ENCODE data around the gene GPR162. TPM values are rescaled to one million over a fixed set of nuclear protein-coding genes. Genes with fewer than 3 reads are reported as not detected.

Gene GPR162
- total RNA-seq = under 1 TPM; under 0.01 to 0.33 TPM

DNA sequence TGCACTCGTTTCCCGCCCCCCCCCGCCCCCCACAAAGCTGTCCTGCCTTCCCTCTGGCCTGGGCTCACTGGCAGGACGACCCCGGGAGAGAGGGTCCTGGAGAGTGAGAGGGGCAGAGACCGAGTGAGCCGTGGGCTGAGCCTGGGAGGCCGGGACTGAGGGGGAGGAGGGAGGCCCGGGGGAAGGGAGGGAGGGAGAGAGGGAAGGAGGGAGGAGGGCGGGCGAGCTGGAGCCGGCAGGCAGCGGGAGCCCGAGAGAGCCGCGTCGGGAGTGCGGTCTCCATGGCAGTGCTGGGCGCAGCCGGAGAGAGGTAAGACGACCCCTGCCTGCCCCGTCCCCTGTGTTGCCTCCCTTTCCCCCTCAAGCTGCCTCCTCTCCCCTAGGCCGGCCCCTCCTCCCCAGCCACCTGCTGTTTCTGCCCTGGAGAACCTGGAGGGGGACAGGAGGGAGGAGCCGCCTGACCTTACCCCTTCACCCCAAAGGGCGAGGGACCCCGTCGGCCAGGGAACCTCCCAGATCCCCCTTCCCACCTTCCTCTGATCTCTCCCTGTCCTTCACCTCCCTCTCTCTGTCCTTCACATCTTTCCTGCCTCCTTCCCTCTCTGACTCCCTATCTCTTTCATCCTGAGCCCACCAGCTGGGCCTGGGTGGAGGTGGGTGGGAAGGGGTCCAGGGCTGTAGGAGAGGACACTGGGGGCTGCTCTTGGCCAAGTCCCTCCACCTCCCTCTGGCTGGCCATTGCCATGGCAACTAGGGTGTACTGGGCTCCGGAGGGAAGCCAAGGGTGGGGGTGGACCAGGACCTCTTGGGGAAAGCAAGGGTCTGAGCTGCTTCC, at the start of gene GPR162:
Gene GPR162, plus strand, starts transcription at position 231 of the 835 bp plus-strand sequence. CDS start 2,078 bp downstream, outside the sequence.

GRCh38 chr12:6772331-6772695, 49.3 kb upstream of the GPR162 start, which contains the start of gene LAG3:
LAG3 (plus strand) TSS chr12:6772520; CDS start chr12:6772853, 333 bp downstream.

DNA sequence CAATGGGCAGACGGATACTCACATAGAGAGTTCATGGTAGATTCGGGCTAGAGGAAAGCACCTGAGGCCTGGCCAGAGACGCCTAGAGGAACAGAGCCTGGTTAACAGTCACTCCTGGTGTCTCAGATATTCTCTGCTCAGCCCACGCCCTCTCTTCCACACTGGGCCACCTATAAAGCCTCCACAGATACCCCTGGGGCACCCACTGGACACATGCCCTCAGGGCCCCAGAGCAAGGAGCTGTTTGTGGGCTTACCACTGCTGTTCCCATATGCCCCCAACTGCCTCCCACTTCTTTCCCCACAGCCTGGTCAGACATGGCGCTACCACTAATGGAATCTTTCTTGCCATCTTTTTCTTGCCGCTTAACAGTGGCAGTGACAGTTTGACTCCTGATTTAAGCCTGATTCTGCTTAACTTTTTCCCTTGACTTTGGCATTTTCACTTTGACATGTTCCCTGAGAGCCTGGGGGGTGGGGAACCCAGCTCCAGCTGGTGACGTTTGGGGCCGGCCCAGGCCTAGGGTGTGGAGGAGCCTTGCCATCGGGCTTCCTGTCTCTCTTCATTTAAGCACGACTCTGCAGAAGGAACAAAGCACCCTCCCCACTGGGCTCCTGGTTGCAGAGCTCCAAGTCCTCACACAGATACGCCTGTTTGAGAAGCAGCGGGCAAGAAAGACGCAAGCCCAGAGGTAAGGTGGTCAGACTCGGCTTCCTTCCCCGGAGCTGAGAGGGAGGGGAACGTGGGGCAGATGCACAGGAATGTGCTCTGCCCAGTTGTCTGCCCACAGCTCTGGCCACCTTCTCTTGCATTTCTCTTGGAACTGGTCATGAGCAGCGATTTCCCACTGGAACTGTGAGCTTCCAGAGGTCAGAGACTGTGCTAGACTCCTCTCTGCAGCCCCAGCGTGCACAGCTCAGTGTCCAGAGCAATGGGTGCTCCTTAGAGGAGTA, 32.4 kb upstream of the GPR162 start, which contains the start of gene CD4:
Gene CD4, plus strand, starts transcription at position 557 of the 953 bp plus-strand sequence. CDS start 10,611 bp downstream, outside the sequence.

DNA sequence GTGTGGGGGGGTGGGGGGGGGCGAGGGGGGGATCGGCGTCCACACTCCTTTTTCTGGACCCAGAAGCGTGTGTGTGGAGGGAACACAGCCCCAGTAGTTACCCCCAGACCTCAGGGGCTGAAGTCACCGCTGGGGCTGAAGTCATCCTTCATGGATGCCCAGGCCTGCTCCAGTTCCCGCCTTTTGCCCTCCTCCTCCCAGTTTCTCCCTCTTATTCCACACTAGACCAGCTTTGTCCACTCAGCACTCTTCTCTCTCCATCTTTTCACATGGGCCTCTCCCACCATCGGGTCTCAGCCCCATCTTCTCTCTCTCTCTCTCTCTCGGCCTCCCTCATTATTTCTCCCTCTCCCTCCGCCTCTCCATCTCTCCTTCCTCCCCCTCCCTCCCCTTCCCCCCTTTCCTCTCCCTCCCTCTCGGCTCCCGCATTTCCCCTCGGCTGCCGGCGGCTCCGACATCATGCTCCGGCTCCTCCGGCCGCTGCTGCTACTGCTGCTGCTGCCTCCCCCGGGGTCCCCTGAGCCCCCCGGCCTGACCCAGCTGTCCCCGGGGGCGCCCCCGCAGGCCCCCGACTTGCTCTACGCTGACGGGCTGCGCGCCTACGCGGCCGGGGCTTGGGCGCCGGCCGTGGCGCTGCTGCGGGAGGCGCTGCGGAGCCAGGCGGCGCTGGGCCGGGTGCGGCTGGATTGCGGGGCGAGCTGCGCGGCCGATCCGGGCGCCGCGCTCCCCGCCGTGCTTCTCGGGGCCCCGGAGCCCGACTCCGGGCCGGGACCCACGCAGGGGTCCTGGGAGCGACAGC, 6.6 kb downstream of the GPR162 start, which contains the start of gene P3H3:
Gene P3H3, plus strand, starts transcription at position 426 of the 799 bp plus-strand sequence. Its CDS starts 34 bp downstream, at position 460.

GRCh38 chr12:6840761-6841515, 19.3 kb downstream of the GPR162 start, which contains the start of gene GNB3:
GNB3 (plus strand) TSS chr12:6840925; CDS start chr12:6841288, 363 bp downstream.

DNA sequence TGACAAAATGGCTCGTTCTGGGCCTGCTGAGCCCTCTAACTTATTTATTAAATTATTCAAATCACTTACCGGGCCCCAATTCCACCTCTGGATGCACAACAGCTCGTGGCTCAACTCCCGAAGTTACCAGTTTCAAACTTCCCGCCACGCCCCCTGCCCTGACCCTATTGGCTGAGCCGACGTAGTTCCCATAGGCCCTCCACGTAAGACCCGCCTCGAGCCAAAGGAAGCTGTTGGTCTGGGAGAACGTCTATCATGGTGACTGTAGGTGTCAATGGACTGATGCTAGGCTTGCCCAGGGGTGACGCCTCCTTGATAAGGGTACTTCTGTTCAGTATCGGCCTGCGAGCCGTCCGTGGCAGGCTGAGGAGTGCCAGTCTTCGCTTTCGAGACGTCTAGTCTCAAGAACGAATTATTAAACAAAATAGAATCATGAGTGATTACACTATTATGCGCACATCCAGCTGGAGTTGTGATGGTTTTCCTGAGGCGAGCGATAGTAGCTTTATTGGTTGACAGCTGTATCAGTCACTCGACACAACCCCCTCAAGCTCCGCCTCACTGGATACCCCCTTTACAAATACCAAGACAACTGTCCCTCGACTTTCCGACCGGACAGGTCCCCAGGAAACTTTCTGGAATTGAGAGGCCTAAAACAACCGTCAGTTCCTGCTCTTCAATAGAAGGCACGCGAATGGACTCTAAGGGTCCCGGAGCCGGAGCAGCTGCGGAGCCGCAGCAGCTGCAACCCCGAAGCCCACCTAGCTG, 29.7 kb downstream of the GPR162 start, which contains the start of gene CDCA3:
Gene CDCA3, minus strand, starts transcription at position 134 of the 768 bp plus-strand sequence. CDS start 334 bp downstream, outside the sequence.

GRCh38 chr12:6851921-6852650, 30.5 kb downstream of the GPR162 start, which contains the start of gene USP5:
USP5 (plus strand) TSS chr12:6852150; CDS start chr12:6852180, 30 bp downstream.

DNA sequence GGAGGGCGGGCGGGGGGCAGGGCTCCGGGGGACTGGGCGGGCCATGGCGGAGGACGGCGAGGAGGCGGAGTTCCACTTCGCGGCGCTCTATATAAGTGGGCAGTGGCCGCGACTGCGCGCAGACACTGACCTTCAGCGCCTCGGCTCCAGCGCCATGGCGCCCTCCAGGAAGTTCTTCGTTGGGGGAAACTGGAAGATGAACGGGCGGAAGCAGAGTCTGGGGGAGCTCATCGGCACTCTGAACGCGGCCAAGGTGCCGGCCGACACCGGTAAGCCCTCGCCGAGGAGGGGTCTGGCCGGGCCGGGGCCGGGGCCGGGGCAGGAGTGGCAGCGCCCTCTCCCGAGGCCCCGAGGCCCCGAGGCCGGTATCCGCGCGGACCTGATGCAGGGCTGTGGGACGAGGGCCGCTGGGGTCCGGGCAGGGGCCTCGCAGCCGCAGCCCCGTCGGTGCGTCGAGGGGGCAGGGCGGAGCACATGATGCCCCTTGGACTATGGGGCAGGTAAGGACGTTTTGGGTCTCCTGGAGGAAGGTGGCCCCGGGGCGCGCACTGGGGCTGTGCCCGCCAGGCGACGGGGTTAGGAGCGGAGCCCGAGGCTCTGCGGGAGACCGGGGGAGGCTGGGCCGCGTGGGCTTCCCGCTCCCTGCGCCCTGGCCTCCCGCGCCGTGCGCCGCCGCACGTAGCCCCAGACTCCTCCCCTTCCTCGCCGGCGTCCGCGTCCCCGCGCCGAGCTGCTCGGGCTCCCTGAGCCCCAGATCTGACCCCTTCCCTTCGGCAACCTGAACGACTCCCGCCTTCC, 46.0 kb downstream of the GPR162 start, which contains the start of gene TPI1:
Gene TPI1, plus strand, starts transcription at position 119 of the 798 bp plus-strand sequence. Its CDS starts 36 bp downstream, at position 155.

GRCh38 chr12:6873094-6874014, 51.7 kb downstream of the GPR162 start, which contains the start of gene SPSB2:
SPSB2 (minus strand) TSS chr12:6873303; CDS start chr12:6872901, 402 bp downstream.

Other genes starting within 250 kb of the GPR162 start
- 100 to 1,000 TPM; 172 to 203 TPM for gene CHD4, start 214.4 kb upstream of the GPR162 start, total RNA-seq
- gene LPAR5, start 185.9 kb upstream of the GPR162 start, total RNA-seq = under 1 TPM in 1 of 2 donors, not detected in 1; under 0.01 TPM
- not detected for gene ACRBP, start 174.4 kb upstream of the GPR162 start, total RNA-seq
- gene ING4, start 158.7 kb upstream of the GPR162 start, total RNA-seq = 10 to 100 TPM; 23.6 to 38.5 TPM
- 10 to 100 TPM; 23.4 to 29.3 TPM for gene ZNF384, start 132.4 kb upstream of the GPR162 start, total RNA-seq
- not detected for gene PIANP, start 121.0 kb upstream of the GPR162 start, total RNA-seq
- gene COPS7A, start 97.8 kb upstream of the GPR162 start, total RNA-seq = 100 to 1,000 TPM in 1 of 2 donors, 10 to 100 TPM in 1; 98.4 to 105 TPM
- gene MLF2, start 68.7 kb upstream of the GPR162 start, total RNA-seq = 100 to 1,000 TPM; 168 to 185 TPM
- 10 to 100 TPM; 36.8 to 67.6 TPM for gene PTMS, start 55.5 kb upstream of the GPR162 start, total RNA-seq
- gene LAG3, start 49.3 kb upstream of the GPR162 start, total RNA-seq = under 1 TPM in 1 of 2 donors, not detected in 1; 0.34 TPM
- gene CD4, start 32.3 kb upstream of the GPR162 start, total RNA-seq = 1 to 10 TPM; 1.7 TPM
- gene P3H3, start 6.6 kb downstream of the GPR162 start, total RNA-seq = 10 to 100 TPM; 13.4 to 36.3 TPM
- under 1 TPM; 0.33 to 0.69 TPM for gene GNB3, start 19.1 kb downstream of the GPR162 start, total RNA-seq
- 10 to 100 TPM; 16.9 to 54.9 TPM for gene CDCA3, start 29.5 kb downstream of the GPR162 start, total RNA-seq
- 10 to 100 TPM; 89.2 to 93.3 TPM for gene USP5, start 30.3 kb downstream of the GPR162 start, total RNA-seq
- gene TPI1, start 45.7 kb downstream of the GPR162 start, total RNA-seq = 100 to 1,000 TPM; 611 to 916 TPM
- 1 to 10 TPM; 5.2 to 8.0 TPM for gene SPSB2, start 51.5 kb downstream of the GPR162 start, total RNA-seq
- gene LRRC23, start 83.0 kb downstream of the GPR162 start, total RNA-seq = 10 to 100 TPM in 1 of 2 donors, 1 to 10 TPM in 1; 6.2 to 10.3 TPM
- 10 to 100 TPM; 17.9 to 20.3 TPM for gene ENO2, start 92.8 kb downstream of the GPR162 start, total RNA-seq
- 10 to 100 TPM in 1 of 2 donors, 1 to 10 TPM in 1; 8.6 to 13.3 TPM for gene ATN1, start 106.1 kb downstream of the GPR162 start, total RNA-seq
- gene RNU7-1, start 122.0 kb downstream of the GPR162 start, total RNA-seq = not detected
- gene C12orf57, start 122.2 kb downstream of the GPR162 start, total RNA-seq = 10 to 100 TPM; 49.9 to 66.3 TPM
- gene PTPN6, start 129.5 kb downstream of the GPR162 start, total RNA-seq = under 1 TPM in 1 of 2 donors, not detected in 1; 0.33 TPM
- gene PHB2, start 148.8 kb downstream of the GPR162 start, total RNA-seq = 100 to 1,000 TPM; 172 to 255 TPM
- gene EMG1, start 149.1 kb downstream of the GPR162 start, total RNA-seq = 10 to 100 TPM; 31.0 to 59.6 TPM
- gene LPCAT3, start 196.7 kb downstream of the GPR162 start, total RNA-seq = 10 to 100 TPM; 18.0 to 20.6 TPM
- 100 to 1,000 TPM in 1 of 2 donors, 10 to 100 TPM in 1; 22.0 to 231 TPM for gene C1S, start 238.9 kb downstream of the GPR162 start, total RNA-seq